HFFc6 (cell line): ENCODE measurements around the gene WIZ. TPM values are rescaled to one million over a fixed set of nuclear protein-coding genes. Genes with fewer than 3 reads are reported as not detected.

ENCODE experiments used
- DNase-seq: peaks from one replicate; pipeline ENCODE4 v3.0.0-alpha.2; 2018
- H3K27ac Mint-ChIP-seq: 2 replicates; pipeline ENCODE4 v1.8.0; 2020; ENCODE audit warnings: mild to moderate bottlenecking, mixed read lengths
- H3K27me3 Mint-ChIP-seq: 2 replicates; pipeline ENCODE4 v1.8.0; 2021; ENCODE audit warnings: mild to moderate bottlenecking, moderate library complexity, mixed read lengths; ENCODE audit not compliant: insufficient read depth
- H3K36me3 Mint-ChIP-seq: 2 replicates; pipeline ENCODE4 v1.8.0; 2021; ENCODE audit warnings: low read depth, mixed read lengths
- H3K4me1 Mint-ChIP-seq: 2 replicates; pipeline ENCODE4 v1.8.0; 2020; ENCODE audit warnings: low read depth, mixed read lengths
- H3K4me3 Mint-ChIP-seq: 2 replicates; pipeline ENCODE4 v1.8.0; 2020; ENCODE audit warnings: mild to moderate bottlenecking, moderate library complexity, mixed read lengths
- H3K9me3 Mint-ChIP-seq: 2 replicates; pipeline ENCODE4 v1.8.0; 2020; ENCODE audit warnings: mild to moderate bottlenecking, mixed read lengths
- CTCF ChIP-seq: fragments of 200-600 bp; sonication (generic); IDR thresholded peaks from 2 replicates; pipeline ENCODE4 v1.5.0; 2021; ENCODE audit warnings: antibody characterized with exemption, mild to moderate bottlenecking
- total RNA-seq, 6 experiments: library from RNA; stranded (reverse); fragmentation: NEBNext Ultra II Directional; extraction: Animal tissue kit (Norgen Biotek cat#: 25700); gene quantifications; 2 replicates in 1 of 6; 3 replicates in 5 of 6; pipeline ENCODE4 v1.2.3, GENCODE V29; 2021

The WIZ gene
- total RNA-seq, 6 experiments from 2014 or later, result 39.3 to 54.3 (median 43.1) TPM

- Mint-ChIP-seq H3K4me1 (0 out of 2 replicates have a peak, but pooled peaks cover 4% of the 10 kb centered on the region), H3K36me3 (no peaks in the 10 kb centered on the region), H3K27ac (no peak overlapping the region), H3K27me3 (peaks cover 11% of the 10 kb centered on the region), H3K4me3 (peak overlapping the region; percentile 28; the same call in 1 of the 2 replicates), H3K9me3 (no peaks in the 10 kb centered on the region)
- no peak for DNase-seq
- no peak for TF ChIP-seq CTCF
Measured at GRCh38 chr19:15452111-15453047, 2.6 kb upstream of the WIZ start.

DNA sequence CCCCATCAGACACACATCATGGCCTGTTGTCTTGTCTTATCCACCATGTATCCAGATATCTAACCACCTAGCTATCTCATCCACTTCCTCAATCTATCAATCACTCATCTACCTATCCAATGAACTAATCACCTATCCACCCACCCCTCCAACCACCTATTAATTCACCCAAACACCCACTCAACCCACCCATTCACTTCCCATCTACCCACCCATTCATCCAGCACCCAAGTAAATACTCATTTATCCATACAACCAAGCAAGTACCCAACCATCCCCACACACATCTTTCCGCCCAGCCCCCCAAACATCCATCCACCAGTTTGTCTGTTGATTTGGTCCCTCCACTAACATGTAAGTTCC lies 753 bp upstream of the WIZ start:
- Mint-ChIP-seq H3K27me3 (peaks cover 7% of the 10 kb centered on the region; the same call in 1 of the 2 replicates), H3K9me3 (no peaks in the 10 kb centered on the region), H3K4me1 (0 out of 2 replicates have a peak, but pooled peaks cover 4% of the 10 kb centered on the region), H3K36me3 (no peaks in the 10 kb centered on the region), H3K4me3 (peak overlapping the region; percentile 61), H3K27ac (peak overlapping the region; percentile 60)
- no peak for DNase-seq
- TF ChIP-seq CTCF, result no peak

GRCh38 chr19:15448778-15449619 lies 757 bp downstream of the WIZ start:
- no peak for DNase-seq
- H3K4me3 Mint-ChIP-seq, result peak overlapping the region; percentile 76
- 0 out of 2 replicates have a peak, but pooled peaks have one; percentile 11 for TF ChIP-seq CTCF
- H3K27ac Mint-ChIP-seq, result no peak overlapping the region
- H3K9me3 Mint-ChIP-seq, result no peaks in the 10 kb centered on the region
- peaks cover 9% of the 10 kb centered on the region for H3K27me3 Mint-ChIP-seq
- H3K4me1 Mint-ChIP-seq, result 0 out of 2 replicates have a peak, but pooled peaks cover 4% of the 10 kb centered on the region
- H3K36me3 Mint-ChIP-seq, result no peaks in the 10 kb centered on the region

DNA sequence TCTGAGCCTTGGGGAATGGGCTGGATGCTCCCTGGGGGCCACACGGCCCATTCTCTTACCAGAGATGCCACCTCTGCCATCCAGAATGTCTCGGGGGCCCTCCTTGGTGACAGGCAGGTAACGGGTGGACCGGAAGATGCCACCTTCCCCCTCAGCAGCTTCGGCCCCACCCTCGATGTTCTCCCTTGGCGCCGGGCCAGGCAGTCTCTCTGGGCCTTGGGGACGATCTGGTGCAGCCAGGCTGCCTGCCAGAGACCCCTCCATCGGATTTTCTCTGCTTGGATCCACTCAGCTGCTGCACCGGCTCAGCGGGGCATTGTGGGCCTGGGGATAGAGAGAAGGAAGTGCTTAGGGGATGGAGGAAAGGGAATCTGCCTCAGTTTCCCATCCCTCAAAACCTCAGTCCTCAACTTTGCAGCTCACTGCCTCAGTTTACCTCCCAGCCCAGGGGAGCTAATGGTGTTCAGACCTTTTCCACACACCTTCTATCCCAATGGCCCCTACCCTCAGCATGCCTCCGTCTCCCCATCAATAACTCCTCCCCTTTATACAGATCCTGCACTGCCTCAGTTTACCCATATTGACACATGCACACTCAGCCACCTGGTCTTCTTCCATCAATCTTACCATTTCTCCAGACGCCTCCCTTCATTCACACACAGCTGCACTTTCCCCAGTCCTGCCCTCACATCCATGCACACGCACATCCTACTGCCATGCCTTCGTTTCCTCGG lies 1.5 kb downstream of the WIZ start:
- peak overlapping the region; percentile 76 for H3K4me3 Mint-ChIP-seq
- no peak for DNase-seq
- H3K36me3 Mint-ChIP-seq, result no peaks in the 10 kb centered on the region
- no peak for TF ChIP-seq CTCF
- H3K27me3 Mint-ChIP-seq, result peaks cover 11% of the 10 kb centered on the region
- H3K9me3 Mint-ChIP-seq, result no peaks in the 10 kb centered on the region
- H3K4me1 Mint-ChIP-seq, result 0 out of 2 replicates have a peak, but pooled peaks cover 4% of the 10 kb centered on the region
- H3K27ac Mint-ChIP-seq, result no peak overlapping the region

GRCh38 chr19:15447057-15447456 lies 2.7 kb downstream of the WIZ start:
- H3K27ac Mint-ChIP-seq, result no peak overlapping the region
- H3K4me1 Mint-ChIP-seq, result 0 out of 2 replicates have a peak, but pooled peaks cover 4% of the 10 kb centered on the region
- H3K27me3 Mint-ChIP-seq, result peaks cover 11% of the 10 kb centered on the region
- no peak for DNase-seq
- no peak for TF ChIP-seq CTCF
- no peaks in the 10 kb centered on the region for H3K36me3 Mint-ChIP-seq
- H3K9me3 Mint-ChIP-seq, result no peaks in the 10 kb centered on the region
- no peak overlapping the region for H3K4me3 Mint-ChIP-seq
